ENCODE data around the gene MYL7.

GRCh38 chr7:44182827-44183226, 41.7 kb upstream of the MYL7 start:
- TF ChIP-seq POLR2AphosphoS5 (IDR thresholded peaks at IDR 0.05) (no peak), EP300 (IDR thresholded peaks at IDR 0.05) (no peak), CTCF (IDR thresholded peaks at IDR 0.05) (no peak)
